MM.1S (cell line): ENCODE data around the gene SESN2.

Source experiments
- DNase-seq: peaks from one replicate; pipeline ENCODE4 v3.0.0-alpha.2; 2015
- H2AFZ ChIP-seq: fragments of 300-600 bp; sonication (generic); 2 replicates; pipeline ENCODE4 v1.6.0; 2016; ENCODE audit warnings: antibody characterized with exemption, low read length
- H3F3A ChIP-seq: fragments of 300-600 bp; sonication (generic); 2 replicates; pipeline ENCODE4 v1.6.1; 2016; ENCODE audit warnings: mild to moderate bottlenecking, antibody characterized with exemption, low read length, moderate library complexity, mixed read lengths; ENCODE audit not compliant: insufficient read depth
- H3K27ac ChIP-seq: fragments of 300-600 bp; sonication (generic); 2 replicates; pipeline ENCODE4 v1.5.1; 2016; ENCODE audit warnings: mild to moderate bottlenecking, low read length
- H3K27me3 ChIP-seq: fragments of 300-600 bp; sonication (generic); replicated peaks from 2 replicates; pipeline ENCODE4 v1.6.0; 2016; ENCODE audit warnings: low read length; ENCODE audit not compliant: insufficient read depth
- H3K36me3 ChIP-seq: fragments of 300-600 bp; sonication (generic); replicated peaks from 2 replicates; pipeline ENCODE4 v1.6.1; 2016; ENCODE audit warnings: mild to moderate bottlenecking, low read length, mixed read lengths; ENCODE audit not compliant: insufficient read depth
- H3K4me1 ChIP-seq: fragments of 300-600 bp; sonication (generic); 2 replicates; pipeline ENCODE4 v1.6.1; 2016; ENCODE audit warnings: low read length, mixed read lengths
- H3K4me2 ChIP-seq: fragments of 300-600 bp; sonication (generic); 2 replicates; pipeline ENCODE4 v1.6.0; 2016; ENCODE audit warnings: low read depth, low read length
- H3K4me3 ChIP-seq: fragments of 300-600 bp; sonication (generic); 2 replicates; pipeline ENCODE4 v1.5.1; 2016; ENCODE audit warnings: low read length, mixed read lengths
- H3K79me2 ChIP-seq: fragments of 300-600 bp; sonication (generic); 2 replicates; pipeline ENCODE4 v1.6.1; 2016; ENCODE audit warnings: mixed run types, low read length, mixed read lengths
- H3K9ac ChIP-seq: fragments of 300-600 bp; sonication (generic); 2 replicates; pipeline ENCODE4 v1.6.1; 2016; ENCODE audit warnings: low read length, mixed read lengths
- H3K9me2 ChIP-seq: fragments of 300-600 bp; sonication (generic); replicated peaks from 2 replicates; pipeline ENCODE4 v1.6.1; 2016; ENCODE audit warnings: mild to moderate bottlenecking, low read length, mixed read lengths; ENCODE audit not compliant: insufficient read depth
- H3K9me3 ChIP-seq: fragments of 300-600 bp; sonication (generic); replicated peaks from 2 replicates; pipeline ENCODE4 v1.6.1; 2016; ENCODE audit warnings: mild to moderate bottlenecking, low read length, mixed read lengths; ENCODE audit not compliant: insufficient read depth
- H4K20me1 ChIP-seq: fragments of 300-600 bp; sonication (generic); 2 replicates; pipeline ENCODE4 v1.6.1; 2016; ENCODE audit warnings: mild to moderate bottlenecking, low read length, moderate library complexity, mixed read lengths; ENCODE audit not compliant: insufficient read depth
- CTCF ChIP-seq: fragments of 300-600 bp; sonication (generic); IDR thresholded peaks from 2 replicates; pipeline ENCODE4 v1.5.1; 2016; ENCODE audit warnings: antibody characterized with exemption, low read length, mixed read lengths
- EZH2 ChIP-seq: fragments of 300-600 bp; sonication (generic); optimal IDR thresholded peaks from 2 replicates; pipeline ENCODE3; 2017; ENCODE audit warnings: low read depth, mild to moderate bottlenecking, antibody characterized with exemption, low read length, mixed read lengths
- EZH2phosphoT487 ChIP-seq: fragments of 300-600 bp; sonication (generic); IDR thresholded peaks from 2 replicates; pipeline ENCODE4 v1.6.1; 2018; ENCODE audit warnings: antibody characterized with exemption, low read length

Gene SESN2

GRCh38 chr1:28258628-28259251 is 578 bp upstream of the SESN2 start:
- H3K36me3 ChIP-seq: no peaks in the 10 kb centered on the region
- peaks cover 42% of the 10 kb centered on the region for H3K79me2 ChIP-seq
- H3K4me1 ChIP-seq: peaks cover 16% of the 10 kb centered on the region
- DNase-seq: no peak
- H3K9me2 ChIP-seq: no peaks in the 10 kb centered on the region
- TF ChIP-seq EZH2phosphoT487 (no peak), EZH2 (no peak), CTCF (no peak)
- H3K4me2 ChIP-seq: peak overlapping the region; percentile 79
- peak overlapping the region; percentile 27 for H3K4me3 ChIP-seq
- no peaks in the 10 kb centered on the region for H3F3A ChIP-seq
- H3K9me3 ChIP-seq: no peaks in the 10 kb centered on the region
- H3K27me3 ChIP-seq: no peaks in the 10 kb centered on the region
- H3K27ac ChIP-seq: peak overlapping the region; percentile 7; the same call in 1 of the 2 replicates
- peak overlapping the region; percentile 26; the same call in 1 of the 2 replicates for H3K9ac ChIP-seq
- H4K20me1 ChIP-seq: no peaks in the 10 kb centered on the region; the same call in 1 of the 2 replicates
- peak overlapping the region; percentile 74 for H2AFZ ChIP-seq

DNA sequence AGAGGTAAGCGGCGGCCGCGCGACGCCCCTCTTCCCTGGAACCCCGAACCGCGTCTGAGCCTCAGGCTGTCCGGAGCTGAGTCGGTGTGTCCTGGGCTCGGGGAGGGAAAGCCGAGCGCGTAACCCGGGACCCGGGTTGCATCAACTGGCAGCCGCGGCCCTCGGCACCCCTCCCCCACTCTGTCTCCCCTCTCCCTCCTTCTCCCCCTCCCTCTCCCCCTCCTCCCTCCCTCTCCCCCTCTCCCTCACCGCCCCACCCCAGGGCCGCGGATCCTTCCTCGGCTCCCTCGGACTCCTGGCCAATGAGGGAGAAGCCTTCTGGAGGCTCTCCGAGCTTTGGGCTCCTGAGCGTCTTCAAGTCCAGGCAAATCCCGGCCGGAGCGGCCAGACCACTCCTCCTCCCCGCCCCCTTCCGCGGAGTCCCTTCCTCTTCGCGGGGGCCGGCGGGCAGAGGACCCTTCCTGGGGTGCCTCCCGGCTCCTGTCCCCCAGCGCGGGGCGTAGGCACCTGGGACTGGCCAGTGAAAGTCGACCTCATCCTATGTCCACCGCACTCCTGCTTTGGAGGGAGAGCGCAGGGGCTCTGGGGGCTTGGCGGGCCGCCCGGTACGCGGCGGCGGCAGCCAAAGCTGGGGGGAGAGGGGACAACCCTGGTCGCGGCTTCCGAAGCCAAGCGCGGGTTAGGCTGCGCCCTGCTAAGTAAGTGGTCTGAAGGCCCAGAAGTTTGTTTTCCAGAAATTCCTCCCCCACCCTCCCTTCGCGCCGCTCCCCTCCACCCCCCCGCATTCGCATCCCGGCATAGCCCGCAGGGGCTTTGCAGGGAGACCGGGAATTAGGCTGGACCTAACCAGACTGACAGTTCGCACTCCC is 850 bp downstream of the SESN2 start:
- Histone ChIP-seq H3K27ac (peak overlapping the region; percentile 26; the same call in 1 of the 2 replicates), H3K4me2 (peak overlapping the region; percentile 93), H3K9me2 (no peaks in the 10 kb centered on the region), H3K4me3 (peak overlapping the region; percentile 99), H3K9me3 (no peaks in the 10 kb centered on the region), H3K79me2 (peaks cover 55% of the 10 kb centered on the region), H2AFZ (peak overlapping the region; percentile 65), H3K36me3 (no peaks in the 10 kb centered on the region), H3F3A (no peaks in the 10 kb centered on the region), H4K20me1 (no peaks in the 10 kb centered on the region; the same call in 1 of the 2 replicates), H3K27me3 (no peaks in the 10 kb centered on the region), H3K9ac (peak overlapping the region; percentile 86), H3K4me1 (peaks cover 16% of the 10 kb centered on the region)
- TF ChIP-seq EZH2: no peak
- TF ChIP-seq CTCF: no peak
- TF ChIP-seq EZH2phosphoT487: no peak
- peak; percentile 21 for DNase-seq

DNA sequence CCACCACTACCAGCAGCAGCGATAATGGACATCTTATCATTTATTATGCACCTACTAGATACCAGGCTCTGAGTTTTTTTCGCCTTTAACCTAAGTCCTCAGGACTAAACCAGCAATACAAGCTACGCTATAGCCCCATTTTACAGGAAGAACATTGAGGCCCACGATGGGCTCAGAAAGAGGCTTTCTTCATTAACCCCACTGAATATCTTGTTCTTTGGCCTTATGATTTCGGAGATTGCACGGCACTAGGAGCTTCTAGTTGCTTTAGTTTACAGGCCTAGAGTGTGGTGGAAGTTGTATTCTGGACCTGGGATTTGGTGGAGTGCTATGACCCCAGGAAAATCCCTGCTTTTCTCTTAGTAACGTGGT is 1.5 kb downstream of the SESN2 start:
- Histone ChIP-seq H3K4me3 (peak overlapping the region; percentile 99), H3K9me3 (no peaks in the 10 kb centered on the region), H3K9me2 (no peaks in the 10 kb centered on the region), H3K36me3 (no peaks in the 10 kb centered on the region), H4K20me1 (no peaks in the 10 kb centered on the region; the same call in 1 of the 2 replicates), H2AFZ (no peak overlapping the region), H3K4me1 (peaks cover 16% of the 10 kb centered on the region), H3K27ac (no peak overlapping the region), H3F3A (no peaks in the 10 kb centered on the region), H3K4me2 (peak overlapping the region; percentile 93), H3K27me3 (no peaks in the 10 kb centered on the region), H3K9ac (no peak overlapping the region), H3K79me2 (peaks cover 61% of the 10 kb centered on the region)
- no peak for TF ChIP-seq EZH2
- TF ChIP-seq CTCF: no peak
- TF ChIP-seq EZH2phosphoT487: no peak
- no peak for DNase-seq
